ENCODE measurements around the gene FUT3.
"Not testable (repeated sequence)": the region's sequence is repeated elsewhere in the genome, so short reads cannot be mapped to it uniquely, and the experiment has no call there.

Gene FUT3

GRCh38 chr19:5843295-5843927, 7.8 kb downstream of the FUT3 start:
- DNase-seq (ENCODE audit: low read depth) = no peak
- no peak overlapping the region for H3K4me3 ChIP-seq (ENCODE audit: low read depth, low read length)
- TF ChIP-seq CTCF (IDR thresholded peaks at IDR 0.05; ENCODE audit: insufficient read depth, low read depth, low read length, missing control alignments) = no peak

GRCh38 chr19:5841735-5842111, 9.5 kb downstream of the FUT3 start:
- DNase-seq (ENCODE audit: low read depth); H3K4me3 ChIP-seq (ENCODE audit: low read depth, low read length): not testable (repeated sequence)

GRCh38 chr19:5839065-5840017, 11.9 kb downstream of the FUT3 start, which contains the start of gene FUT6:
Gene FUT6 (minus strand): TSS chr19:5839702. CDS start chr19:5832567, 7,135 bp downstream.
- no peak for DNase-seq (ENCODE audit: low read depth)
- H3K4me3 ChIP-seq (ENCODE audit: low read depth, low read length) = no peak within 1 kb of the TSS
- TF ChIP-seq CTCF (IDR thresholded peaks at IDR 0.05; ENCODE audit: insufficient read depth, low read depth, low read length, missing control alignments) = no peak

- H3K4me3 ChIP-seq (ENCODE audit: low read depth, low read length) = no peak overlapping the region
- DNase-seq (ENCODE audit: low read depth) = no peak
- TF ChIP-seq CTCF (IDR thresholded peaks at IDR 0.05; ENCODE audit: insufficient read depth, low read depth, low read length, missing control alignments) = no peak
Observed at GRCh38 chr19:5838353-5839064, 12.7 kb downstream of the FUT3 start.

- no peak for DNase-seq (ENCODE audit: low read depth)
- no peak for TF ChIP-seq CTCF (IDR thresholded peaks at IDR 0.05; ENCODE audit: insufficient read depth, low read depth, low read length, missing control alignments)
- H3K4me3 ChIP-seq (ENCODE audit: low read depth, low read length) = no peak overlapping the region
Observed at GRCh38 chr19:5837761-5838352, 13.4 kb downstream of the FUT3 start.

GRCh38 chr19:5832527-5833216, 18.6 kb downstream of the FUT3 start:
- H3K4me3 ChIP-seq (ENCODE audit: low read depth, low read length) = no peak overlapping the region
- DNase-seq (ENCODE audit: low read depth) = no peak
- TF ChIP-seq CTCF (IDR thresholded peaks at IDR 0.05; ENCODE audit: insufficient read depth, low read depth, low read length, missing control alignments) = no peak
